ENCODE measurements around the gene AKAP17A.

The AKAP17A gene

GRCh38 chrX:1592470-1593142 lies 1.2 kb downstream of the AKAP17A start:
- no peaks in the 10 kb centered on the region for H3K9me3 ChIP-seq (replicated peaks; ENCODE audit: insufficient read depth, low read length)
- H3K27ac ChIP-seq (ENCODE audit: low read length): peak overlapping the region; percentile 58; the same call in 1 of the 2 replicates
- peaks cover 6% of the 10 kb centered on the region; the same call in 1 of the 2 replicates for H3K36me3 ChIP-seq (replicated peaks; ENCODE audit: insufficient read depth, low read length)
- peak overlapping the region; percentile 81 for H3K4me3 ChIP-seq (ENCODE audit: low read length)
- no peaks in the 10 kb centered on the region for H3K9me2 ChIP-seq (replicated peaks; ENCODE audit: insufficient read depth, low read length)
- no peak overlapping the region for H2AFZ ChIP-seq (ENCODE audit: low read length)
- peak overlapping the region; percentile 88 for H3K9ac ChIP-seq (ENCODE audit: low read length)
- no peaks in the 10 kb centered on the region for H3K4me1 ChIP-seq (ENCODE audit: low read length)
- peak overlapping the region; percentile 63 for H3K4me2 ChIP-seq (ENCODE audit: low read depth, low read length)
- DNase-seq: peak; percentile 28
- H3K27me3 ChIP-seq (replicated peaks; ENCODE audit: insufficient read depth, low read length): no peaks in the 10 kb centered on the region
- H3K79me2 ChIP-seq (ENCODE audit: low read length): peaks cover 56% of the 10 kb centered on the region
- TF ChIP-seq CTCF (IDR thresholded peaks at IDR 0.05; ENCODE audit: low read length): no peak
- no peak for TF ChIP-seq EZH2 (optimal IDR thresholded peaks at IDR 0.05; ENCODE audit: low read depth, low read length)
- no peak for TF ChIP-seq EZH2phosphoT487 (IDR thresholded peaks at IDR 0.05; ENCODE audit: low read length)
- H4K20me1 ChIP-seq (ENCODE audit: insufficient read depth, low read length): 0 out of 2 replicates have a peak, but pooled peaks cover 3% of the 10 kb centered on the region
- no peaks in the 10 kb centered on the region for H3F3A ChIP-seq (ENCODE audit: insufficient read depth, low read length)

GRCh38 chrX:1593286-1594271 lies 2.2 kb downstream of the AKAP17A start:
- peaks cover 6% of the 10 kb centered on the region; the same call in 1 of the 2 replicates for H3K36me3 ChIP-seq (replicated peaks; ENCODE audit: insufficient read depth, low read length)
- H3K27me3 ChIP-seq (replicated peaks; ENCODE audit: insufficient read depth, low read length): no peaks in the 10 kb centered on the region
- no peaks in the 10 kb centered on the region for H3K9me3 ChIP-seq (replicated peaks; ENCODE audit: insufficient read depth, low read length)
- DNase-seq: no peak
- TF ChIP-seq EZH2phosphoT487 (IDR thresholded peaks at IDR 0.05; ENCODE audit: low read length) (no peak), EZH2 (optimal IDR thresholded peaks at IDR 0.05; ENCODE audit: low read depth, low read length) (no peak), CTCF (IDR thresholded peaks at IDR 0.05; ENCODE audit: low read length) (no peak)
- H3K4me1 ChIP-seq (ENCODE audit: low read length): no peaks in the 10 kb centered on the region
- 0 out of 2 replicates have a peak, but pooled peaks cover 3% of the 10 kb centered on the region for H4K20me1 ChIP-seq (ENCODE audit: insufficient read depth, low read length)
- H3K79me2 ChIP-seq (ENCODE audit: low read length): peaks cover 63% of the 10 kb centered on the region
- H3K4me2 ChIP-seq (ENCODE audit: low read depth, low read length): peak overlapping the region; percentile 63
- no peak overlapping the region for H3K9ac ChIP-seq (ENCODE audit: low read length)
- H3K27ac ChIP-seq (ENCODE audit: low read length): no peak overlapping the region
- no peak overlapping the region for H2AFZ ChIP-seq (ENCODE audit: low read length)
- H3F3A ChIP-seq (ENCODE audit: insufficient read depth, low read length): no peaks in the 10 kb centered on the region
- H3K9me2 ChIP-seq (replicated peaks; ENCODE audit: insufficient read depth, low read length): no peaks in the 10 kb centered on the region
- H3K4me3 ChIP-seq (ENCODE audit: low read length): peak overlapping the region; percentile 81

GRCh38 chrX:1595711-1596060 lies 4.3 kb downstream of the AKAP17A start:
- Histone ChIP-seq H3K27me3 (replicated peaks; ENCODE audit: insufficient read depth, low read length) (no peaks in the 10 kb centered on the region), H2AFZ (ENCODE audit: low read length) (no peak overlapping the region), H3K4me3 (ENCODE audit: low read length) (no peak overlapping the region), H3K9ac (ENCODE audit: low read length) (no peak overlapping the region), H3K9me3 (replicated peaks; ENCODE audit: insufficient read depth, low read length) (no peaks in the 10 kb centered on the region), H3K4me1 (ENCODE audit: low read length) (no peaks in the 10 kb centered on the region), H3K9me2 (replicated peaks; ENCODE audit: insufficient read depth, low read length) (no peaks in the 10 kb centered on the region), H3K36me3 (replicated peaks; ENCODE audit: insufficient read depth, low read length) (peaks cover 6% of the 10 kb centered on the region; the same call in 1 of the 2 replicates), H3K4me2 (ENCODE audit: low read depth, low read length) (no peak overlapping the region), H4K20me1 (ENCODE audit: insufficient read depth, low read length) (0 out of 2 replicates have a peak, but pooled peaks cover 3% of the 10 kb centered on the region), H3K27ac (ENCODE audit: low read length) (no peak overlapping the region), H3F3A (ENCODE audit: insufficient read depth, low read length) (no peaks in the 10 kb centered on the region), H3K79me2 (ENCODE audit: low read length) (peaks cover 63% of the 10 kb centered on the region)
- TF ChIP-seq EZH2 (optimal IDR thresholded peaks at IDR 0.05; ENCODE audit: low read depth, low read length) (no peak), EZH2phosphoT487 (IDR thresholded peaks at IDR 0.05; ENCODE audit: low read length) (no peak), CTCF (IDR thresholded peaks at IDR 0.05; ENCODE audit: low read length) (no peak)
- no peak for DNase-seq
